A549 (cell line): ENCODE data around the gene CNTNAP2. TPM values are rescaled to one million over a fixed set of nuclear protein-coding genes. Genes with fewer than 3 reads are reported as not detected.

Source experiments
- ATAC-seq, 2 experiments: fragments of 200-7000 bp in 1 of 2; fragments of >200 bp in 1 of 2; cut with Nextera tagmentation in 1 of 2; cut with Tn5 transposase in 1 of 2; 3 replicates each; pipeline versions ENCODE4 v1.8.0 to v1.9.1; 2018 to 2020; ENCODE audit warnings: mild to moderate bottlenecking in 1 of 2, moderate library complexity in 1 of 2
- CTCF ChIA-PET: fragments of 300-600 bp; sonication (Branson Sonifier 250); formaldehyde crosslinking; extraction: SDS; loops from one replicate; lab custom pipeline; 2021; ENCODE audit warnings: antibody characterized with exemption, inconsistent platforms; lab: Yijun Ruan, JAX
- POLR2A ChIA-PET: fragments of 350-600 bp; formaldehyde crosslinking; extraction: SDS; loops from one replicate; lab custom pipeline; 2021; ENCODE audit warnings: antibody characterized with exemption, inconsistent platforms; lab: Yijun Ruan, JAX
- DNase-seq, 2 experiments: peaks; one replicate each; pipeline versions ENCODE4 v3.0.0 to v3.0.0-alpha.2; 2011 to 2016; ENCODE audit warnings: low read depth in 1 of 2, low spot score in 1 of 2
- FAIRE-seq: peaks from 2 replicates; lab custom pipeline; 2011; peaks lifted over from hg19 to GRCh38; lab: Jason Lieb, UNC
- H3K27ac ChIP-seq, 2 experiments: fragments of >200 bp; sonication (Bioruptor Twin); formaldehyde crosslinking; 3 replicates each; pipeline ENCODE4 v1.5.1; 2016 to 2017
- H3K4me1 ChIP-seq: fragments of >200 bp; sonication (Bioruptor Twin); formaldehyde crosslinking; 3 replicates; pipeline ENCODE4 v1.6.1; 2016
- H3K4me2 ChIP-seq: fragments of >200 bp; sonication (Bioruptor Twin); formaldehyde crosslinking; 3 replicates; pipeline ENCODE4 v1.6.1; 2016
- H3K4me3 ChIP-seq: fragments of >200 bp; sonication (Bioruptor Twin); formaldehyde crosslinking; 3 replicates; pipeline ENCODE4 v1.5.1; 2016
- H3K9me3 ChIP-seq: fragments of >200 bp; sonication (Bioruptor Twin); formaldehyde crosslinking; 3 replicates; pipeline ENCODE4 v1.6.1; 2016
- BCL3 ChIP-seq: fragments of >200 bp; sonication (Bioruptor Twin); formaldehyde crosslinking; IDR thresholded peaks from 3 replicates; pipeline ENCODE4 v1.6.1; 2016
- CHD2 ChIP-seq: fragments of 150-350 bp; IDR thresholded peaks from 2 replicates; pipeline ENCODE4 v1.6.1; 2014; ENCODE audit warnings: low read length; ENCODE audit not compliant: partially characterized antibody
- E2F6 ChIP-seq: IDR thresholded peaks from 2 replicates; pipeline ENCODE4 v1.6.1; 2012; ENCODE audit warnings: low read depth, borderline replicate concordance
- EHF ChIP-seq: fragments of 250-450 bp; sonication (Bioruptor Pico); IDR thresholded peaks from 2 replicates; pipeline ENCODE4 v1.5.0; 2020; ENCODE audit warnings: mild to moderate bottlenecking
- EHMT2 ChIP-seq: fragments of 200-600 bp; sonication (generic); IDR thresholded peaks from 2 replicates; pipeline ENCODE4 v1.6.1; 2016; ENCODE audit warnings: antibody characterized with exemption, low read depth, mild to moderate bottlenecking, moderate library complexity
- FOXS1 ChIP-seq: fragments of 250-450 bp; sonication (Bioruptor Pico); IDR thresholded peaks from 2 replicates; pipeline ENCODE4 v1.5.0; 2020; ENCODE audit warnings: mild to moderate bottlenecking, moderate library complexity
- GATA3 ChIP-seq: IDR thresholded peaks from 2 replicates; pipeline ENCODE4 v1.6.1; 2012; ENCODE audit warnings: borderline replicate concordance
- HMGXB4 ChIP-seq: fragments of 250-450 bp; sonication (Bioruptor Pico); IDR thresholded peaks from 2 replicates; pipeline ENCODE4 v1.5.0; 2021; ENCODE audit warnings: mild to moderate bottlenecking, moderate library complexity, borderline replicate concordance
- HOXA7 ChIP-seq: fragments of 250-450 bp; sonication (Bioruptor Pico); IDR thresholded peaks from 2 replicates; pipeline ENCODE4 v1.5.0; 2020; ENCODE audit warnings: mild to moderate bottlenecking, moderate library complexity
- HOXB5 ChIP-seq: fragments of 250-450 bp; sonication (Bioruptor Pico); IDR thresholded peaks from 2 replicates; pipeline ENCODE4 v1.5.0; 2020; ENCODE audit warnings: mild to moderate bottlenecking, moderate library complexity
- JUN ChIP-seq, 2 experiments: fragments of >200 bp; sonication (Bioruptor Twin); formaldehyde crosslinking; IDR thresholded peaks; 2 replicates in 1 of 2; 3 replicates in 1 of 2; pipeline ENCODE4 v1.6.1; 2016 to 2017
- MAFK ChIP-seq: fragments of 450-650 bp; IDR thresholded peaks from 2 replicates; pipeline ENCODE4 v1.6.1; 2014; ENCODE audit not compliant: partially characterized antibody
- MYC ChIP-seq: IDR thresholded peaks from 2 replicates; pipeline ENCODE4 v1.6.1; 2012; ENCODE audit warnings: mild to moderate bottlenecking, inconsistent platforms, low read length, improper control_type of control experiment, borderline replicate concordance
- NFE2L2 ChIP-seq: fragments of 150-350 bp; conservative IDR thresholded peaks from 2 replicates; pipeline ENCODE4 v1.6.1; 2014; ENCODE audit warnings: low read length
- NPAS2 ChIP-seq: fragments of 250-450 bp; sonication (Bioruptor Pico); IDR thresholded peaks from 2 replicates; pipeline ENCODE4 v1.8.0; 2022; ENCODE audit warnings: mild to moderate bottlenecking, moderate library complexity, borderline replicate concordance
- PBX3 ChIP-seq: IDR thresholded peaks from 2 replicates; pipeline ENCODE4 v1.6.1; 2012
- PHF8 ChIP-seq: fragments of 200-600 bp; sonication (generic); IDR thresholded peaks from 2 replicates; pipeline ENCODE4 v1.6.1; 2016; ENCODE audit warnings: low read depth, mild to moderate bottlenecking, antibody characterized with exemption, moderate library complexity, borderline replicate concordance
- POLR2A ChIP-seq: IDR thresholded peaks from 2 replicates; pipeline ENCODE4 v1.6.1; 2012; ENCODE audit warnings: mild to moderate bottlenecking, low read length
- SREBF2 ChIP-seq: fragments of 450-650 bp; IDR thresholded peaks from 2 replicates; pipeline ENCODE4 v1.6.1; 2014; ENCODE audit warnings: mild to moderate bottlenecking, moderate library complexity
- TP53 ChIP-seq: fragments of 250-450 bp; sonication (Bioruptor Pico); IDR thresholded peaks from 2 replicates; pipeline ENCODE4 v1.5.0; 2021; ENCODE audit warnings: mild to moderate bottlenecking, moderate library complexity
- WGBS: methylation state at CpG from one replicate; pipeline ENCODE4 v1.1.6; 2017; ENCODE audit errors: missing lambda C conversion rate; 5-methylcytosine and 5-hydroxymethylcytosine counted together
- polyA plus RNA-seq, 4 experiments: library from polyadenylated mRNA; depleted of rRNA in 3 of 4; stranded (reverse); fragments of >200 nt; fragmentation: RNase III in 1 of 4; extraction: RNeasy Plus Mini Kit Qiagen cat#74134 plus additional on column Dnase treatment in 1 of 4; gene quantifications; 2 replicates in 3 of 4; 3 replicates in 1 of 4; pipeline ENCODE4 v1.2.3, GENCODE V29; 2011 to 2017
- TF ChIP-seq, protein P1 (sequence below): fragments of >200 bp; sonication (Bioruptor Twin); formaldehyde crosslinking; IDR thresholded peaks from 3 replicates; pipeline ENCODE4 v1.5.1; 2016
- TF ChIP-seq, protein P2 (sequence below): fragments of 200-600 bp; sonication (generic); IDR thresholded peaks from 2 replicates; pipeline ENCODE4 v1.6.1; 2016; ENCODE audit warnings: antibody characterized with exemption, mild to moderate bottlenecking, moderate library complexity

CNTNAP2 gene
- polyA plus RNA-seq, 2 of the 4 experiments (the other 2 are of a cell fraction), result 0.05 to 0.13 TPM

GRCh38 chr7:148391591-148391990 is 2275.0 kb downstream of the CNTNAP2 start:
- no peak overlapping the region for H3K4me3 ChIP-seq
- 45% methylated on average over 4 of the region's 4 CpGs for WGBS
- FAIRE-seq, result no peak
- no peaks in the 10 kb centered on the region for H3K4me1 ChIP-seq
- TF ChIP-seq FOXS1 (CRISPR knock-in tag), result no peak
- no peak for TF ChIP-seq E2F6
- TF ChIP-seq EHMT2, result no peak
- no peak for TF ChIP-seq HOXA7 (CRISPR knock-in tag)
- TF ChIP-seq GATA3, result no peak
- TF ChIP-seq MAFK, result no peak
- no peak for TF ChIP-seq MYC
- TF ChIP-seq BCL3, result no peak
- H3K4me2 ChIP-seq, result no peak overlapping the region
- ChIA-PET CTCF (no interaction called here), POLR2A (no interaction called here)
- H3K27ac ChIP-seq, result no peak overlapping the region
- DNase-seq, result no peak
- no peaks in the 10 kb centered on the region for H3K9me3 ChIP-seq
- ATAC-seq, result no peak

- 73% methylated on average over 3 of the region's 3 CpGs for WGBS
- no peak overlapping the region for H3K4me2 ChIP-seq
- ChIA-PET POLR2A (no interaction called here), CTCF (no interaction called here)
- H3K4me1 ChIP-seq, result no peaks in the 10 kb centered on the region
- FAIRE-seq (no peak), DNase-seq (no peak), ATAC-seq (no peak)
- H3K27ac ChIP-seq, result no peak overlapping the region
- no peak overlapping the region for H3K4me3 ChIP-seq
- H3K9me3 ChIP-seq, result no peaks in the 10 kb centered on the region
- TF ChIP-seq CHD2 (no peak), EHF (CRISPR knock-in tag) (no peak), HMGXB4 (CRISPR knock-in tag) (no peak), FOXS1 (CRISPR knock-in tag) (no peak), NPAS2 (CRISPR knock-in tag) (no peak), HOXA7 (CRISPR knock-in tag) (no peak), TP53 (no peak), POLR2A (no peak), PBX3 (no peak), SREBF2 (no peak), NFE2L2 (no peak), HOXB5 (CRISPR knock-in tag) (no peak), BCL3 (no peak), JUN (IDR thresholded peaks at IDR 0.05) (no peak), MAFK (no peak), PHF8 (no peak), GATA3 (no peak)
- TF ChIP-seq, protein P1, sequence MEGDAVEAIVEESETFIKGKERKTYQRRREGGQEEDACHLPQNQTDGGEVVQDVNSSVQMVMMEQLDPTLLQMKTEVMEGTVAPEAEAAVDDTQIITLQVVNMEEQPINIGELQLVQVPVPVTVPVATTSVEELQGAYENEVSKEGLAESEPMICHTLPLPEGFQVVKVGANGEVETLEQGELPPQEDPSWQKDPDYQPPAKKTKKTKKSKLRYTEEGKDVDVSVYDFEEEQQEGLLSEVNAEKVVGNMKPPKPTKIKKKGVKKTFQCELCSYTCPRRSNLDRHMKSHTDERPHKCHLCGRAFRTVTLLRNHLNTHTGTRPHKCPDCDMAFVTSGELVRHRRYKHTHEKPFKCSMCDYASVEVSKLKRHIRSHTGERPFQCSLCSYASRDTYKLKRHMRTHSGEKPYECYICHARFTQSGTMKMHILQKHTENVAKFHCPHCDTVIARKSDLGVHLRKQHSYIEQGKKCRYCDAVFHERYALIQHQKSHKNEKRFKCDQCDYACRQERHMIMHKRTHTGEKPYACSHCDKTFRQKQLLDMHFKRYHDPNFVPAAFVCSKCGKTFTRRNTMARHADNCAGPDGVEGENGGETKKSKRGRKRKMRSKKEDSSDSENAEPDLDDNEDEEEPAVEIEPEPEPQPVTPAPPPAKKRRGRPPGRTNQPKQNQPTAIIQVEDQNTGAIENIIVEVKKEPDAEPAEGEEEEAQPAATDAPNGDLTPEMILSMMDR, result no peak
- TF ChIP-seq, protein P2, sequence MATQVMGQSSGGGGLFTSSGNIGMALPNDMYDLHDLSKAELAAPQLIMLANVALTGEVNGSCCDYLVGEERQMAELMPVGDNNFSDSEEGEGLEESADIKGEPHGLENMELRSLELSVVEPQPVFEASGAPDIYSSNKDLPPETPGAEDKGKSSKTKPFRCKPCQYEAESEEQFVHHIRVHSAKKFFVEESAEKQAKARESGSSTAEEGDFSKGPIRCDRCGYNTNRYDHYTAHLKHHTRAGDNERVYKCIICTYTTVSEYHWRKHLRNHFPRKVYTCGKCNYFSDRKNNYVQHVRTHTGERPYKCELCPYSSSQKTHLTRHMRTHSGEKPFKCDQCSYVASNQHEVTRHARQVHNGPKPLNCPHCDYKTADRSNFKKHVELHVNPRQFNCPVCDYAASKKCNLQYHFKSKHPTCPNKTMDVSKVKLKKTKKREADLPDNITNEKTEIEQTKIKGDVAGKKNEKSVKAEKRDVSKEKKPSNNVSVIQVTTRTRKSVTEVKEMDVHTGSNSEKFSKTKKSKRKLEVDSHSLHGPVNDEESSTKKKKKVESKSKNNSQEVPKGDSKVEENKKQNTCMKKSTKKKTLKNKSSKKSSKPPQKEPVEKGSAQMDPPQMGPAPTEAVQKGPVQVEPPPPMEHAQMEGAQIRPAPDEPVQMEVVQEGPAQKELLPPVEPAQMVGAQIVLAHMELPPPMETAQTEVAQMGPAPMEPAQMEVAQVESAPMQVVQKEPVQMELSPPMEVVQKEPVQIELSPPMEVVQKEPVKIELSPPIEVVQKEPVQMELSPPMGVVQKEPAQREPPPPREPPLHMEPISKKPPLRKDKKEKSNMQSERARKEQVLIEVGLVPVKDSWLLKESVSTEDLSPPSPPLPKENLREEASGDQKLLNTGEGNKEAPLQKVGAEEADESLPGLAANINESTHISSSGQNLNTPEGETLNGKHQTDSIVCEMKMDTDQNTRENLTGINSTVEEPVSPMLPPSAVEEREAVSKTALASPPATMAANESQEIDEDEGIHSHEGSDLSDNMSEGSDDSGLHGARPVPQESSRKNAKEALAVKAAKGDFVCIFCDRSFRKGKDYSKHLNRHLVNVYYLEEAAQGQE, result no peak
Observed at GRCh38 chr7:148394582-148394981, 2278.0 kb downstream of the CNTNAP2 start.
